Measurements from ENCODE around the gene GYS1.
"Not testable (repeated sequence)": the region's sequence is repeated elsewhere in the genome, so short reads cannot be mapped to it uniquely, and the experiment has no call there.

Gene GYS1

GRCh38 chr19:48935864-48936263, 57.2 kb downstream of the GYS1 start:
- peaks cover 8% of the 10 kb centered on the region; the same call in 1 of the 2 replicates for H3K4me1 ChIP-seq (ENCODE audit: insufficient read depth, low read length)
- H3K9ac ChIP-seq (ENCODE audit: low read depth, low read length) = no peak overlapping the region
- no peaks in the 10 kb centered on the region for H3K9me3 ChIP-seq (ENCODE audit: control insufficient read depth, insufficient read depth, low read length)
- H3K36me3 ChIP-seq (ENCODE audit: insufficient read depth, low read length) = no peaks in the 10 kb centered on the region

DNA sequence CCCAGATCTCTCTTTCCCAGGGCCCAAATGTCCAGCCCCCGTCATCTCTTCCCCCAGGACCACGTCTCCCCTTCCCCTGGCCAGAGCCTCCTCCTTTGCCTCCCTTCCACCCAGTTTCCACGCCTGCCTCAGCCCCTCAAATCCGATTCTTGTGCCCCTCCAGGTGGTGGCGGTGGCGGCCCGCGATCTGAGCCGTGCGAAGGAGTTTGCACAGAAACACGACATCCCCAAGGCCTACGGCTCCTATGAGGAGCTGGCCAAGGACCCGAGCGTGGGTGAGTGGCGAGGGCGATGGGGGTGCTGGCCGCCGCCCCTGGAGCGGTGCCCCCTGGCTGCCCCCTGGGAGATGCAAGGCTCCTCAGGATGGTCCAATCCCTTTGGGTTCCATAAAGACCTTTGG, 58.3 kb downstream of the GYS1 start:
- no peaks in the 10 kb centered on the region for H3K9me3 ChIP-seq (ENCODE audit: control insufficient read depth, insufficient read depth, low read length)
- no peak overlapping the region for H3K9ac ChIP-seq (ENCODE audit: low read depth, low read length)
- peaks cover 8% of the 10 kb centered on the region; the same call in 1 of the 2 replicates for H3K4me1 ChIP-seq (ENCODE audit: insufficient read depth, low read length)
- no peaks in the 10 kb centered on the region for H3K36me3 ChIP-seq (ENCODE audit: insufficient read depth, low read length)

GRCh38 chr19:48933382-48933932, 59.7 kb downstream of the GYS1 start, which contains the start of gene DHDH:
TSS of gene DHDH (plus strand) at chr19:48933699. CDS start at chr19:48933722, 23 bp downstream.
- H3K9me3 ChIP-seq (ENCODE audit: control insufficient read depth, insufficient read depth, low read length) = no peaks in the 10 kb centered on the region
- no peaks in the 10 kb centered on the region for H3K36me3 ChIP-seq (ENCODE audit: insufficient read depth, low read length)
- peak within 1 kb of the TSS; percentile 58 for H3K9ac ChIP-seq (ENCODE audit: low read depth, low read length)
- H3K4me1 ChIP-seq (ENCODE audit: insufficient read depth, low read length) = peaks cover 8% of the 10 kb centered on the region; the same call in 1 of the 2 replicates

DNA sequence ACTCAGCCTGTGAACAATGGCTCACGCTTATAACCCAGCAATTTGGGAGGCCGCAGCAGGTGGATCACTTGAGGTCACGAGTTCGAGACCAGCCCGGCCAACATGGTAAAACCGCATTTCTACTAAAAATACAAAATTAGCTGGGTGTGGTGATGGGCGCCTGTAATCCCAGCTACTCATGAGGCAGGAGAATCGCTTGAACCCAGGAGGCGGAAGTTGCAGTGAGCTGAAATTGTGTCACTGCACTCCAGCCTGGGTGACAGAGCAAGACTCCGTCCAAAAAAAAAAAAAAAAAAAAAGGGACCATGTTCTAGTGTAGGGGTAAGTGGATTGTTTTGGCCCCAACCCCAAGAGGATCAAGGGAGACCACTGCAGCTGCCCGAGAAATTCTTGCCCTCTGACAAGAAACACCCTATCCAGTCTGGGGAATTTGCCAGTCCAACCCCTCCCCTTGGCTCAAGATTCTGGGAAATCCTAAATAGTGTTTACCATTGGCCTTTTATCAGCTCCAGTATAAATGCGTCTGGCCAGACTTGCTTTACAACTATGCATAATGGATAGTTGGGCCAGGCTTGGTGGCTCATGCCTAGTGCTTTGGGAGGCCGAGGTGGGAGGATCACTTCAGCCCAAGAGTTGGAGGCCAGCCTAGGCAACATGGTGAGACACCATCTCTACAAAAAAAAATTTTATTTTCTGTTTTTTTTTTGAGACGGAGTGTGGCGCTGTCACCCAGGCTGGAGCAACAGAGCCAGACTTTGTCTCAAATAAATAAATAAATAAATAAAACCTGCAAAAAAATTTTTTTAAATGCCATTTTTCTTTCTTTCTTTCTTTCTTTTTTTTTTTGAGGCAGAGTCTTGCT, 64.7 kb downstream of the GYS1 start:
- Histone ChIP-seq H3K36me3 (ENCODE audit: insufficient read depth, low read length) (no peaks in the 10 kb centered on the region), H3K9me3 (ENCODE audit: control insufficient read depth, insufficient read depth, low read length) (no peaks in the 10 kb centered on the region), H3K4me1 (ENCODE audit: insufficient read depth, low read length) (peaks cover 8% of the 10 kb centered on the region; the same call in 1 of the 2 replicates), H3K9ac (ENCODE audit: low read depth, low read length) (no peak overlapping the region)

DNA sequence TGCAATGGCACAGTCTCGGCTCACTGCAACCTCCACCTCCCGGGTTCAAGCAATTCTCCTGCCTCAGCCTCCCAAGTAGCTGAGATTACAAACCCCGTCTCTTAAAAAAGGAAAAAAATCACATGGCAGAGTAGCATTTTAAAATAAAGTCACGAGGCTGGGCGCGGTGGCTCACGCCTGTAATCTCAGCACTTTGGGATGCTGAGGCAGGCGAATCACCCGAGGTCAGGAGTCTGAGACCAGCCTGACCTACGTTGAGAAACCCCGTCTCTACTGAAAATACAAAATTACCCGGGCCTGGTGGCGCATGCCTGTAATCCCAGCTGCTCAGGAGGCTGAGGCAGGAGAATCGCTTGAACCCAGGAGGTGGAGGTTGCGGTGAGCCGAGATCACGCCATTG, 65.4 kb downstream of the GYS1 start:
- H3K9me3 ChIP-seq (ENCODE audit: control insufficient read depth, insufficient read depth, low read length); H3K4me1 ChIP-seq (ENCODE audit: insufficient read depth, low read length); H3K9ac ChIP-seq (ENCODE audit: low read depth, low read length); H3K36me3 ChIP-seq (ENCODE audit: insufficient read depth, low read length): not testable (repeated sequence)

DNA sequence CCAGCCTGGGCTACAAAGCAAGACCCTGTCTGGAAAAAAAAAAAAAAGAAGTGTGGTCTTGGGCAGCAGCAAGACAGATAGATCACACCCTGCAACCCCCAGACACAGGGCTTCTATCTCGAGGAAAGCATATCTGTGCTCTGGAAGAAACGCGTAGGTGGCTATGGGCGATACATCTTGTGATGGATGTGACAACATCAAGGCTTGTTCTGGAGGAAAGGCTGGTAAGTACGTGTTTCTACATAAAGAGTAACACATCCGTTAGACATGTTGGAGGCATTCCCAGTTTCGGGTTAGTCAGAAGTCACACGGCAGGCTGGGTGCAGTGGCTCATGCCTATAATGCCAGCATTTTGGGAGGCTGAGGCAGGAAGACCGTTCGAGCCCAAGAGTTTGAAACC, 66.2 kb downstream of the GYS1 start:
- Histone ChIP-seq H3K9me3 (ENCODE audit: control insufficient read depth, insufficient read depth, low read length) (no peaks in the 10 kb centered on the region), H3K36me3 (ENCODE audit: insufficient read depth, low read length) (no peaks in the 10 kb centered on the region; the same call in 1 of the 2 replicates), H3K9ac (ENCODE audit: low read depth, low read length) (no peak overlapping the region), H3K4me1 (ENCODE audit: insufficient read depth, low read length) (no peaks in the 10 kb centered on the region)

DNA sequence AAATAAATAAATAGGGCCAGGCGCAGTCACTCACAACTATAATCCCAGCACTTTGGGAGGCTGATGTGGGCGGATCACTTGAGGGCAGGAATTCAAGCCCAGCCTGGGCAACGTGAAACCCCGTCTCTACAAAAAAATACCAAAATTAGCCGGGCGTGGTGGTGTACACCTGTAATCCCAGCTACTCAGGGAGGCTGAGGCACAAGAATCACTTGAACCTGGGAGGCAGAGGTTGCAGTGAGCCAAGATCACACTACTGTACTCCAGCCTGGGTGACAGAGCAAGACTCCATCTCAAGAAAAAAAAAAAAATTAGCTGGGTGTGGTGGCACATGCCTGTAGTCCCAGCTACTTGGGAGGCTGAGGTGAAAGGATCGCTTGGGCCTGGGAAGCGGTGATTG, 67.2 kb downstream of the GYS1 start:
- H3K36me3 ChIP-seq (ENCODE audit: insufficient read depth, low read length); H3K9ac ChIP-seq (ENCODE audit: low read depth, low read length); H3K9me3 ChIP-seq (ENCODE audit: control insufficient read depth, insufficient read depth, low read length); H3K4me1 ChIP-seq (ENCODE audit: insufficient read depth, low read length): not testable (repeated sequence)

DNA sequence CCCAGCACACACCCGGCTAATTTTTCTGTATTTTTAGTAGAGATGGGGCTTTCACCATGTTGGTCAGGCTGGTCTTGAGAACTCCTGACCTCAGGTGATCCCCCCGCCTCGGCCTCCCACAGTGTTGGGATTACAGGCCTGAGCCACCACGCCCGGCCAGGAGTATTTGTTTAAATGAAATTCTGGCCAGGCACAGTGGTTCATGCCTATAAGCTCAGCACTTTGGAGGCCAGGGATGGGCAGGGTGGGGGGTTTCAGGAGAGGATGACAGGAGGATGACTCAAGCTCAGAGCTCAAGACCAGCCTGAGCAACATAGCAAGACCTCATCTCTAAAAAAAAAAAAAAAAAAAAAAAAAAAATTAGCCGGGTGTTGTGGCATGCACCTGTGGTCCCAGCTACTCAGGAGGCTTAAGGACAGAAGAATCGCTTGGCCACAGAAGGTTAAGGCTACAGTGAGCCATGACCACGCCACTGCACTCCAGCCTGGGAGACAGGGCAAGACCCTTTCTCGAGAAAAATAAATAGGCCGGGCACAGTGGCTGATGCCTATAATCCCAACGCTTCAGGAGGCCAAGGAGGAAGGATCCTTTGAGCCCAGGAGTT, 67.8 kb downstream of the GYS1 start:
- Histone ChIP-seq H3K9ac (ENCODE audit: low read depth, low read length) (no peak overlapping the region), H3K4me1 (ENCODE audit: insufficient read depth, low read length) (no peaks in the 10 kb centered on the region), H3K9me3 (ENCODE audit: control insufficient read depth, insufficient read depth, low read length) (no peaks in the 10 kb centered on the region), H3K36me3 (ENCODE audit: insufficient read depth, low read length) (no peaks in the 10 kb centered on the region; the same call in 1 of the 2 replicates)

DNA sequence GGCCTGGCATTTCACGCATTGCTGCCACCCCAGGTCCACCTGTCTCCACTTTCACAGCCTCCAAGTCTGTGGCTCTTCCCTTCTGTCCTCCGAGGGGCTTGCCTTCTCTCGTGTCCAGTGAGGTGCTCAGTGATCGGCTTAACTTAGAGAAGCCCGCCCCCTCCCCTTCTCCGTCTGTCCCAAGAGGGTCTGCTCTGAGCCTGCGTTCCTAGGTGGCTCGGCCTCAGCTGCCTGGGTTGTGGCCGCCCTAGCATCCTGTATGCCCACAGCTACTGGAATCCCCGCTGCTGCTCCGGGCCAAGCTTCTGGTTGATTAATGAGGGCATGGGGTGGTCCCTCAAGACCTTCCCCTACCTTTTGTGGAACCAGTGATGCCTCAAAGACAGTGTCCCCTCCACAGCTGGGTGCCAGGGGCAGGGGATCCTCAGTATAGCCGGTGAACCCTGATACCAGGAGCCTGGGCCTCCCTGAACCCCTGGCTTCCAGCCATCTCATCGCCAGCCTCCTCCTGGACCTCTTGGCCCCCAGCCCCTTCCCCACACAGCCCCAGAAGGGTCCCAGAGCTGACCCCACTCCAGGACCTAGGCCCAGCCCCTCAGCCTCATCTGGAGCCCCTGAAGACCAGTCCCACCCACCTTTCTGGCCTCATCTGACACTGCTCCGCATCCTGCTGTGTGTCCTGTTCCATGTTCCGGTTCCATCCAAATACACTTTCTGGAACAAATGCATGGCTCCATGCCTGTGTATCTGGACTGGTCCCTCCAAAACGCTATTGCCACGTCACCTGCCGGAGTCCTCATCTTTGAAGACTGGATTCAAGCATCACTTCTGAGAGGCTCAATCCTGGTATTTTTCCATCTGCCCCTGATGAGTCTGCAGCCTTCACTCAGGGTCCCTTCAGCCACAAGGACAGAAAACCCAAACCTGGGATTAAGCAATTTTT, 70.3 kb downstream of the GYS1 start:
- Histone ChIP-seq H3K4me1 (ENCODE audit: insufficient read depth, low read length) (no peaks in the 10 kb centered on the region), H3K36me3 (ENCODE audit: insufficient read depth, low read length) (no peaks in the 10 kb centered on the region; the same call in 1 of the 2 replicates), H3K9me3 (ENCODE audit: control insufficient read depth, insufficient read depth, low read length) (no peaks in the 10 kb centered on the region), H3K9ac (ENCODE audit: low read depth, low read length) (no peak overlapping the region)

DNA sequence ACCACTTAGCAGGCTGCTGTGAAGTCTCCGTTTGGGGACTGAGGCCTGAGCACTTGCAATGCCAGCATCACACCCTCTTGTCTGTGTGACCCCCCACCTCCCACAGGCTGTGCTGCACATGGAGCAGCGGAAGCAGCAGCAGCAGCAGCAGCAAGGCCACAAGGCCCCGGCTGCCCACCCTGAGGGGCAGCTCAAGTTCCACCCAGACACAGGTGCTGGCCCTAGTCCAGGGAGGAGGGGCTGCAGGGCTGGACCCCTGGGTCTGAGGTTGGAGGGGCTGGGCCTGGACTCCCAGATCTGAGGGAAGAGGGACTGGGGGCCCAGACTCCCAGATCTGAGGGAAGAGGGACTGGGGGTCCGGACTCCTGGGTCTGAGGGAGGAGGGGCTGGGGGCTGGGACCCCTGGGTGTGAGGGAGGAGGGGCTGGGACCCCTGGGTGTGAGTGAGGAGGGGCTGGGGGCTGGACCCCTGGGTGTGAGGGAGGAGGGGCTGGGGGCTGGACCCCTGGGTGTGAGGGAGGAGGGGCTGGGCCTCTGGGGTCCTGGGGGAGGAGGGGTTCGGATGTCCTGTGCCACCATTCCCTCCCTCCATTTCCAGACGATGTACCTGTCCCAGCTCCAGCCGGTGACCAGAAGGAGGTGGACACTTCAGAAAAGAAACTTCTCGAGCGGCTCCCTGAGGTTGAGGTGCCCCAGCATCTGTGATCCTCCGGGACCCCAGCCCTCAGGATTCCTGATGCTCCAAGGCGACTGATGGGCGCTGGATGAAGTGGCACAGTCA, 71.2 kb downstream of the GYS1 start:
- Histone ChIP-seq H3K4me1 (ENCODE audit: insufficient read depth, low read length) (no peaks in the 10 kb centered on the region), H3K9ac (ENCODE audit: low read depth, low read length) (no peak overlapping the region), H3K36me3 (ENCODE audit: insufficient read depth, low read length) (no peaks in the 10 kb centered on the region; the same call in 1 of the 2 replicates), H3K9me3 (ENCODE audit: control insufficient read depth, insufficient read depth, low read length) (no peaks in the 10 kb centered on the region)

DNA sequence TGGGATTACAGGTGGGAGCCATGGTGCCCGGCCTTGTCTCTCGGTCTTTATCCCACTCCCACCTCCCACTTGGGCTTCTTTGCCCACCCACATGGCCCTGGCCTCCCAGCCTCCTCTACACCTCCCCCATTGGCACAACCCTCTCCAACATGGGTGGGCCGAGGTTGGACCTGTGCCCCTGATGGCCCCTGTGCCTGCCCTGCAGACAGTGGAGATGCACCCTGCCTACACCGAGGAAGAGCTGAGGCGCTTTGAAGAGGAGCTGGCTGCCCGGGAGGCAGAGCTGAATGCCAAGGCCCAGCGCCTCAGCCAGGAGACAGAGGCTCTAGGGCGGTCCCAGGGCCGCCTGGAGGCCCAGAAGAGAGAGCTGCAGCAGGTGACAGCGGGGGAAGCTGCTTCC, 72.2 kb downstream of the GYS1 start:
- no peaks in the 10 kb centered on the region for H3K9me3 ChIP-seq (ENCODE audit: control insufficient read depth, insufficient read depth, low read length)
- no peaks in the 10 kb centered on the region for H3K4me1 ChIP-seq (ENCODE audit: insufficient read depth, low read length)
- peaks cover under 1% of the 10 kb centered on the region; the same call in 1 of the 2 replicates for H3K36me3 ChIP-seq (ENCODE audit: insufficient read depth, low read length)
- H3K9ac ChIP-seq (ENCODE audit: low read depth, low read length) = no peak overlapping the region

GRCh38 chr19:48919271-48919670, 73.8 kb downstream of the GYS1 start:
- not testable (repeated sequence) for H3K4me1 ChIP-seq (ENCODE audit: insufficient read depth, low read length); H3K9ac ChIP-seq (ENCODE audit: low read depth, low read length); H3K9me3 ChIP-seq (ENCODE audit: control insufficient read depth, insufficient read depth, low read length); H3K36me3 ChIP-seq (ENCODE audit: insufficient read depth, low read length)

DNA sequence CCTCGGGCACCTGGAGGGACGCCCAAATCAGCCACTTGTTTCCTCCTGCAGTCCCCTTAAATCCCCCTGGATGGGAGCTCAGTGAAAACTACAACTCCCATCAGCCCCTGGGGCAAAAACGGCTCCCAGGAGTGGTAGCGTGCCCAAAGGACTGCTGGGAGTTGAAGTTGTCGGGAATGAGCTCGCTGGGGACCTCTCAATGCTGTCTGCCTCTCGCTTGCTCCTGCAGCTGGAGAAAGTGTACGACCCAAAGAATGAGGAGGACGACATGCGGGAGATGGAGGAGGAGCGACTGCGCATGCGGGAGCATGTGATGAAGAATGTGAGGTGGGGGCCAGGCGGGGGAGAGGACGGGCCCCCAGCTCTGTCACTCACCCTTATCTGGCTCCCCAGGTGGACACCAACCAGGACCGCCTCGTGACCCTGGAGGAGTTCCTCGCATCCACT, 74.3 kb downstream of the GYS1 start:
- Histone ChIP-seq H3K4me1 (ENCODE audit: insufficient read depth, low read length) (no peaks in the 10 kb centered on the region), H3K36me3 (ENCODE audit: insufficient read depth, low read length) (peaks cover 3% of the 10 kb centered on the region; the same call in 1 of the 2 replicates), H3K9ac (ENCODE audit: low read depth, low read length) (no peak overlapping the region), H3K9me3 (ENCODE audit: control insufficient read depth, insufficient read depth, low read length) (no peaks in the 10 kb centered on the region)
